GM18909 (cell line): ENCODE data around the gene SRC.

Experiments
- ATAC-seq: cut with Tn5 transposase; IDR thresholded peaks from one replicate; pipeline ENCODE4 v1.9.1; 2021; ENCODE audit warnings: mild to moderate bottlenecking; ENCODE audit not compliant: unreplicated experiment, poor library complexity

SRC gene

DNA sequence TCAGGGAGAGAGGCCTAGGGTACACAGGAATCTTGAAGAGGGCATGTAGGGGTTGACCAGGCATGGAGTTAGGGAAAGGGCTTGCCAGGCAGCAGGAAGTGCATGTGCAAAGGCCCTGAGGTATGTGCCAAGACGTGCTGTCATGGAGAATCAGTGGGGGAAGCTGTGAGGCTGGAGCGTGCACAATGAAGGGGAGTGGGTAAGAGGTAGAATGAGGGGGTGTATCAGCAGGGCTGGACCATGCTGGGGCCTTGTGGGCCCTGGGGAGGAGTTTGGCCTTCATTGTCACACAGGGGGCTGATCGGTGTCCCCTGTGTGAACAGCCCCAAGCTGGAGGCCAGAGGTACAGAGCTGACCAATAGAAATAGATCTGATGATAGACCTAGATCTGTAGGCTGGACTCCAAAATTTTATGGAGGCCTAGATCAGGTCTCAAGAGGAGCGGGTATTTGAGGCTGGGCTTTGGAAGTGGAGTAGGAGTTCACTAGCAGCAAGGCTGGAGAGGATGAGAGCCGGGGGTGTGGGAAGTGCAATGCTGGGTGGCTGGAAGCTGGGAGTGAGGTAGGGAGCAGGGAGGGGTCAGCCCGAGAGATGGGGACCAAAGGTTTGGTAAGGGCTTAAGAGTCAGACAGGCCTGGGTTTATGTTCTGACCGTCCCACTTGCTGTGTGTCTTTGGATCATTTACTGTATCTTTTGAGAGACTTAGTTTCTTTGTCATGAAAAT, 3.0 kb downstream of the SRC start:
- ATAC-seq, result no peak

DNA sequence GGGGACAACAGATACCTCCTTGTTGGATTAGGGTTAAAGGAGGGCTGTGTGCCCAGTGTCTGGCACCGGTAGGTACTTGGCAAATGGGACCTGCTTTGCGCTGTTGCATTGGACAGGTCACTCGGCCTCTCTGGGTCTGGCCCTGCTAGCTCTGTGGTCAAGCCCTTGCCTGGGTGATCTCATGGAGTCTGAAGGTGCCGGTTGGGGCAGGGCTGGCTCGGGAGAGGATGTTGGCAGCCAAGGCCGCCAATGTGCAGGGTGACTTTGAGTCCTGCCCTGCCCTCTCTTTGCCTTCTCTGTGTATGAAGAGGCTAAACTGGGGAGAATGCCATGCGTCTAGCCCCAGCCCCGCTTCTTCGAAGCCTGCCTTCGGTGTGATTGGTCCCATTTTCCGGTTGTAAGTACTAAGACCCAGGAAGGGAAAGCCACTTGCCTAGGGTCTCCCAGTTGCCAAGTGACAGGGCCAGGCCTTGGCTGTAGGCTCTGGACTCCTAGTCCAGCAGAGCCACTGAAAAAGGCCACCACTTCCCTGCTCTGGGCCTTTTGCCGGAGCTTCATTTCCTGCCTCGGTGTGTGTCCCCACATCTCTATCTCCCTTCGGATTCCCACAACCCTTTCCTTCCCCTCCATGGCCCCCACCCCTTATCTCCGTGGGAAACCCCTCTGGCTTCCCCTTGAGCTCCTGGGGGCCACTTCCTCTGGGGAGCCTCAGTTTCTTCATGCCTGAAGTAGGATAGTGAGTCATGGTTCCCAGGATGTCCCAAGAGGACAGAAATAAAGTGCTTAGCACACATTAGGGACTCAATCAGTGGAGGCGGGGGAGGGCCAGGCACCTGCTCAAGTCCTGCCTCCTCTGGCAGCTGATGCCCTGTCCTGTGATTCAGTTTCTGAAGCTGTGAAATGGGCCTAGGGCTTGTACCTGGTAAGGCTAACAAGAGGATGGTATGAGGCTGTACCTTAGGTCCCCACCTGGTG, 3.9 kb downstream of the SRC start:
- ATAC-seq, result no peak

DNA sequence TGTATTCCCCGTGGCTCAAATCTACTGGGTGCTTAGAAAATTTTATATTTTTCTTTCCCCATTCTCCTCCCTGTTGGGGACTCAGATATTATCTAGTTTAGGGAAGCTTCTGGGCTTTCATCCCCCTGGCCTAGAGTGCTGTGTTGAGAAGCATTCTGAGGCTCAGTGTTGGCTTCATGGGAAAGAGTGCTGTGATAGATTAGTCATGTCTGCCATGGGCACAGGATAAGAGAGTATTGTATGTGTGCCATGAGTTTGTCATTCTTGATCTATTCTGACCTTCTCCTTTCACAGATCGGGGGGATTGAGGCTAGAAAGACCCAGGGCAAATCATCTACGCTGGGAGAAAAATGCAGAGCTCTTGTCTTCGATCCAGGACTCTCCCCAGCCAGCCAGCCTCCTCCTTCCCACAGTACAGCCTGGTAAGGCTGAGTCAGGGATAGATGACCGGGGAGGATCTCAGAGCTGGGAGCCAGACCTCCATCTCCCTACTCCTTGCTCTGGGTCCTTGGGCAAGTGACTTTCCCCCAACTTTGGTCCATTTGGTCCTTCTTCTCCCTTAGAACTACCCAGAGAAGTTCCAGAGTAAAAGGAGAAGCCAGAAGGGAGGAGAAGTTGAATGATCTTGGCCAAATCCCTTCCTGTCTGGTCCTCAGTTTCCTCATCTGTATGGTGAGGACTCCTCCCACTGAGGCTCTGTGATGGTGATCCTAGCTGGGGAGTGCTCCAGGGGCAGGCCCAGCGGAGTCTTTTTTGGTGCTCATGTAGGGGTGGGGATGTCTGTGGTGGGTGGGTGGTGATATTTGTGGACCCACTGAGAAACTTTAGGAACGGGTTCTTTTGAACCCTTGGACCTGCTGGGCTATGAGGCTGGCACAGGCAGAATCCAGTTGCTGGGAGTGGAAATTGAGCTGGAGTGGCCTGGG, 5.0 kb downstream of the SRC start:
- no peak for ATAC-seq

DNA sequence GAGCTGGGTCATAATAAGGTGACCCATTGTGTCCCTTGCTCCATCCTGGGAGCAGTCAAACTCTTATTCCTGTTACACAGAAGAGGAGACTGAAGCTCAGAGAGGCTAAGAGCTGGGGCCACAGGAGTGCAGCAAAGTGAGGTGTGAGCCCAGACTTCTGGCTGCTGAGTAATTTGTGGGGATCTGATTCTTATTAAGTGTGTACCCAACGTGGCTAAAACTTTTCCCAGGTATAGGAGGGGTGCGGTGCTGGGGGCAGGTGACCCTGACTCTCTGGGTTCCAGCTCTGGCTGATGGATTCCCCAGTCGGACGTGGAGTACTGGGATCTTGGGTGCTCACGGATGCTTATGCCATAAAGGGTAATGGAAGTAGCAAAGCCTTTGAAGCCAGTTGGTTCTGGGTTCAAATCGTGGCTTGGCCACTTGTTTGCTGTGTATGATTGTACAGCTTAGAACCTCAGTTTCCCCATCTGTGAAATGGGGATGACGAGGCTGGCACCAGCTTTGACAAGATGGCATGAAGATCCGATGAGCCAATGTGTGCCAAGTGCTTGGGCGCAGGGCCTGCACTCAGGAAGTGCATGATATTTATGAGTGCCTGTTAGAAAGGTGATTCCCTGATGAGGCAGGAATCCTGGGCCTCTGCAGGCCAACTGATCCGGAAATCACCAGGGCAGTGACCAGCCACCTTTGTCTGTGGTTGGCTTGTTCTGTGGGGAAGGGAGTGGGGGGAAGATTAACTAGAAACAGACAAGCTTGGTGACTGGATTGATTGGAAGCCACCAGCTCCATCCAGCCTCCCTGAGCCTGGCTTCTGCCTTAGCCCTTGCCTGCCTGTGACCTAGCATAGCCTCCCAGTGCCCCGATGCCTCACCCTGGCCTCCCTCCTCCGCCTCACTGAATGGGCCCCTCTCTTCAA, 6.0 kb downstream of the SRC start:
- no peak for ATAC-seq

DNA sequence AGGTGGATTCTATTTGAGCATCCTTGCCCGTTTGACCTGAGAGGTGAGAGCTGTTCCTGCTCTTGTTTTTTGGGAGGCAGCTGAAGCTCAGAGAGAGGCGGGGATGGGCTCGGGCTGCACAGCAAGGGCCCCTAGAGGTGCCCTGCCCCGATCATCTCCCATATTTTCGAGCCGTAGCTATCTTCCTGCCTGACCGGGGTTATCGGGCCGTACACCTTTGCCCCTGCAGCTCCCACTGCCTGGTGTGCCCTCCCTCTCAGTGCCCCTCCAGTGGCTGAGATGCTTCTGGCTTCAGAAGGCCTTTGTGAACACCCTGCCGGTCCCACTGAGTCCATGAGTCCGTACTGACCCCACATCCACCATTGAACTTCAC, 6.7 kb downstream of the SRC start:
- ATAC-seq, result no peak

DNA sequence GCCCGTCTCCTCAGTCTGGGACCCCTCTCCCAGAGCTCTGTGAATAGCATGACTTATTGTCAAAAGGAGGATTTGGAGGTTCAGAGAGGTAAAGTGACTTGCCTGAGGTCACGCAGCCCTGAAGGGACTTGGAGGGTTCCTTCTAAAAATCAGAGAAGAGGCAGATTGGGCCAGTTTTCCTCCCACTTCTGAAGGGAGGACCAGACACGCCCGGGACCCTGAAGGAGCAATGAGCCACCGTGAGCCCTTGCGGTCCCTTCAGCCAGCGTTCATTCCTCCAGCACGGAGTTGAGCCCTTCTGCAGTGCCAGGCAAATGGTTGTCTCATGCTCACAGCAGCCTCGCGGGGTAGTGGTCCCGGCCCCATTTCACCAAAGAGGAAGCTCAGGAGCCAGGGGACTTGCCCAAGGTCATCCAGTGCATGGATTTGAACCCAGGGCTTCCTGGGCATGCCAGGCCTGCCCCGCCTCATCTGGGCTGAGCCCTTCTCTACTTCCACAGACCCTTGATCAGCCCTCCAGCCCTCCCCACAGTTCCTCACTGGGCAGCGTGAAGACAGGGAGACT, 7.4 kb downstream of the SRC start:
- ATAC-seq, result no peak

DNA sequence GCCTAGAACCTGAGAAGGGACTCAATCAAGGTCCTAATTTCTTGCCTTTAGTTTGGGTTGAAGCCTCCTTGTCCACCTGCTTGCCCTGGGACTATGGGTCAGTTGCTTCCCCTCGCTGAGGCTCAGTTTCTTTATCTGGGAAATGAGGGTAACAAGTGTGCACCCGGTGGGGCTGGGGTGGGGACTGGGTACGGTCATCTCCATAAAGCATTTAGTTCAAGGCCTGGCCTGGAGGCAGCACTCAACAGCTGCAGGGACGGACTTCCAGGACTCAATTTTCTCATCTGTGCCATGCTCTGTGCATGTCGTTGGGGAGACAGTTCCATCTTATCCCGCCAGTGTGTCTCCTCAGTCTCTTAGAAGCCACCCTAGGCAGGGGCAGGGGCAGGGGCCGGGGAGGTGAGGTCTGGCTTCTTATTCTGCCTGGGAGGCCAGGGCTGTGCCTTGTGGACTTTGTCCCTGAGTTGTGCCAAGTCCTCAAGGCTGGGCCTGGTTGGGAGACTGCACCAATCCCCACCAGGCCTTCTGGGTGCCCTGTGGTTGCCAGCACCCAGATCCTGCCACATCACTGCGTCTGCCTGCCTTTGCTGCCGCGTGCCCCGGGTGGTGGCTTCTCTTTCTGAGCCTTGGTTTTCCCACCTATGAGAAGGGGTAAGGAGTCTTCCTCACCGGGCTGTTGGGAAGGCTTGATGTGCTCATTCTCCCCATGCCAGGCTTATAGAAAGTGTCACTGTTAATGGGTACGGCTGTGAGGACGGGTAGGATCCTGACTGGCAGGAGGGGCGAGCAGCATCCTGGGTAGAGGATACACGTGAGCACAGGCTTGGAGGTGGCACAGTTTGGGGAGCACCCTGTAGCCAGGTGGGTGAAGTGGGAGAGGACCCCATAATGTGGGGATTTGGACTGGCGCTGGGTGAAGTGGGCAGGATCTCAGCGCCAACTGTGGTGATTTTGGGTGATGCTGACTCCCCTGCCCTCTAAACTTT, 8.6 kb downstream of the SRC start:
- ATAC-seq, result no peak

DNA sequence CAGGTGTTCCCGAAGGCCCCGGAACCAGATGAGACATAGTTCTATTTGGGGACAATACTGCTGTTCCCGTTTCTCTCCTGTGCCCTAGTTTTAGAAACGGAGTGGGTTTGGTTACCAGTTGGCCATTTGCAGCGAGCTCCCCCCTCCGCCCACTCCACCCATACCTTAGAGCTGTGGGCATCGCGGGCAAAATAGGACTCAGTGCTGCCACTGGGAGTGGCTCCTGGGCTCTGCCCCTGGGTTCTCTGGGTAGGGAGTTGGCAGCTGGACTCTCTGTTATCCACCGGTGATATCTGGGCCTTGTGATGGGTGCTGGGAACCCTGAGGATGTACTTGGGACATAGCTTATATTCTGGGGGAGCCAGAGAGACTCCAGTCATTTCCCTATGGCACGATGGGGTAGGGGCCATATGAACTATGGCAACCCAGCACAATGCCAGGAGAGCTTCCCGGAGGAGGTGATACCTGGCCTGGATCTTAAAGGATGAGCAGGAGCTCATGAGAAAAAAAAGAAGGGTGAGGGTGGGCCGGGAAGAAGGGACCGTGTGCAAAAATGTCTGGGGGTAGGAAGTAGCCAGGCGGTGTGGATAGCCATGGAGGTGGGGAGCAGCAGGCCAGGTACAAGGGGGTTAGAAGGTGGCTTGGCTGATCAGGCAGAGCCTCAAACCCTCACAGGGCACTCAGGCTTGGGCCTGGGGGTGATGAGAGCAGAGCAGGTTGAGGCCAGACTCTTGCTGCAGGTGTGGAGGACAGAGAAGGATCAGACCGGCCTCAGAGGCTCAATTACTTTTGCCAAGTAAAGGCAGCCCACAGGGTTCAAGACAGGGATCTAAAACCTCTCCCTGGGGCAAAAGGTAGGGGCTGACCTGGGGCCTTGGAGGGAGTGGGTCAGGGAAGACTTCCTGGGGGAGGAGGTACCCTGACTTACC, 9.6 kb downstream of the SRC start:
- ATAC-seq, result no peak

DNA sequence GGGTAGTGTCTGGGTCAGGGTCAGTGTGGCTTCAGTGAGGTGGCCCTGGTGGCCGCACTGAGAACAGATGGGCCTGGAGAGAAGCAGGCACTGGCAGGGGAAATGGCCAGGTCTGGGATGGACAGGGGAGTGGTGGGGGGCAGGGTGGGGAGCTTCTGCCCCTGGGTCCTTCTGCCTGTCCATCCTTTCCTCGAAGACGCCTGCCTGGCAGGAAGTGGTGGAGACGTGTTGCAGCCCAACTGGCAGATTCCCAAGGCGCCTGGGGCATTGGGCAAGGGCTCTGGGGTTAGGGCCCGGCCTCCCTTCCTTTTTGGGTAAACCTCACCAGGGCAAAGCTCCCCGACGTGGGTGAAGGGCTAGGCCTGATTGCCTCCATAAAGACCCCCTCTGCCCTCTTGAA, 10.4 kb downstream of the SRC start:
- no peak for ATAC-seq

DNA sequence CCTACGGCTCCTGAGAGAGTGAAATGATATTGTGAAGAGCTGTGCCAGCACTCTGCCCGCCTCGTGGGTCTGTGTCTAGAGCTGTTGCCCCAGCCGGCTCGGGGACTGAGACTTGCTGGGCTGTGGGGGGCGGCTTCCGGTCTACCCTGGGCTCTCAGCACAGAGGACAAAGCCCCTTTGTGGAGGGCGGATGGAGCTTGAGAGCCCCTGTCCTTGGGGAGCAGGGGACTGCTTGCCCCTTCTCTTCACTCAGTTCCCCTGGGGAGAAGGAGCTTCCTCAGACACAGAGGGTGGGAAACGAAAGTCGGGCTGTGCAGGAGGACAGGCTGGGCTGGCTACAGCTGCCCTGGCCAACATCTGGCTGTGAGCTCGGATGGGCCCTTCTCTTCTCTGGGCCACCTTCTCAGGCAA, 11.0 kb downstream of the SRC start:
- ATAC-seq, result no peak

DNA sequence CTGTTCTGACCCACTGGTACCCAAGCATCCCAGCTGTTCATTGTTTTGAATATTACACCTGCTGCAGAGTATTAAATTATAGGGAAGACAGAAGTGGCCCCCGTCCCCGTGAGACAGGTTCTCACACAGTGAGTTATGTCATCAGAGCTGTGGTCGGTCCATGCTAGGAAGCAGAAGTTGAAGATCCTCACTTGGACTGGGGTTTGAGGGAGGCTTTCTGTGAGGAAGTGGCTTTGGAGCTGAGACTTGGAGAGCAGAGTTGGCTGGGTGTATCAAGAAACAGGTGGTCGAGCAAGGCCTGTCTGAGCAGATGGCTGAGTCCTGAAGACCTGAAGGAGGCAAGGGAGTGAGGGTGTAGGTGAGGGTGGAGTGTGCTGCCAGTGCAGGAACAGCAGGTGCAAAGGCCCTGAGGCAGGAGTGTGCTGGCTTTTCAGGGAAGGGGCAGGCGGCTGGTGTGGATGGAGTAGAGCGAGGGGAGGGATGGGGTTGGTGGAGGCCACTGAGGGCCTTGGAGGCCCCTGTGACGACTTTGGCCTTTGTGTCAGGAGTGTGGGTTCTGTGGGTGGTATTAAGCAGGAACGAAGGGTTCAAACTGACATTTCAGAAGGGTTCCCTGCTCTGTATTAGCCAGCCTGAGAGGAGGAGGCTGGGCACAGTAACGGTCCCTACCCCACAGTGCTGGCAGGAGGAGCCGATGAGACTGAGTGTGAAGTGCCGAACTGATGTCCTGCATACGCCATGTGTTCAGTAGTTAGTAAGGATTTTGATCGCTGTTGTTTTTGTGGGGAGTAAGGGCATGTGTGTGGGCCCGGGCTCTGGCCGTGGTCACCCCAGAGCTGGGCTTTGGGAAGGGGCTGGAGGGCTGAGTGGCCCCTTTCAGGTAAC, 11.8 kb downstream of the SRC start:
- ATAC-seq, result no peak

DNA sequence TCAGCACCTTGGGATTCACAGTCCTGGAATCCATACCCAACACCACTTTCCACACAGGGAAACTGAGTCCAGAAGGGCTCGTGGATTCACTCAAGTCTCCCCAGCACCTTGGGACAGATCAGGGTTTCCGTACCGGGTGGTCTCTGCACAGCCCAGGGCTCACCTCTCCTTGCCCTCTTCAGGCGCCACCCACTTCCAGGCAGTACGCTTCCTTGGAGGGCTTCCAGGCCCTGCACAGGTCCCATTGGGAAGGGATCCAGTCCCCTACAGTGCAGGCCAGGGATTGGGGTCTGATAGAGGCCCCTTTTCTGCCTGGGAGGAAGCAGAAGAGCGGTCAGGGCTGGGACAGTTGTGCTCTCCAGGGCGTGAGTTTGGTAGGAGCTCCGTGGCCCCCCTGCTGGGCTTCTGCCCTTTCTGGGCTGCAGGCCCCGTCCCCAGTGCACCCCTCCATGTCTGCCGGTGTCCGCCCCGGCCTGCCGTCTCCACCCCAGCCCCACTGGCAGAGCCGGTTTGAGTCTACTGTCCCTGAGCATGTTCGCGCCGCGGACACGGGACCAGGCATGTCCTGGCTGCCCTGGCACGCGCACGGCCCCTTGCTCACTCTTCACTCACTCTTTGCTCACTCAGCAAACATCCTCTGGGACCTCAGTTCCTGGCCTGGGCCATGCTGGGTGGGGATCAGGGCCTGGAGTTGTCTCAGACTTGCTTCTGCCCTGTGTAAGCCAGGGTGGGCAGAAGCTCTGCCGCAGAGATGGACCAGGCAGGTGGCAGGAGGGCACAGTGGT, 12.6 kb downstream of the SRC start:
- ATAC-seq, result no peak

DNA sequence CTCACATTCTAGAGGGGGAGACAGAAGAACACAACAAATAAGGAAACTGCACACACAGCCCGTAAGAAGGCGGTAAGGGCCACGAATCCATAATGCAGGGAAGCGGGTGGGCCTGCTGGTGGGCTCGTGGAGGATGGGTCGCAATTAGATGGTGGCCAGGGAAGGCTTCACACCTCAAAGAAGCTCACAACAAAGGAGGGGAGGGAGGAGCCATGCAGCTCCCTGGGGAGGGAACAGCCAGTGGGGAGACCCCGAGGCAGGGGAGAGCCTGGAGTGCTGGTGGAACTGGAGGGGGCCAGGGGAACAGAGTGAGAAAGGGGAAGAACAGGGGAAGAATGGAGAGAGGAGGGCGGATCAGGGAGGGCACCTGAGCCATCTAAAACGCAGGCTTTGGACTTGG, 13.4 kb downstream of the SRC start:
- ATAC-seq, result no peak

DNA sequence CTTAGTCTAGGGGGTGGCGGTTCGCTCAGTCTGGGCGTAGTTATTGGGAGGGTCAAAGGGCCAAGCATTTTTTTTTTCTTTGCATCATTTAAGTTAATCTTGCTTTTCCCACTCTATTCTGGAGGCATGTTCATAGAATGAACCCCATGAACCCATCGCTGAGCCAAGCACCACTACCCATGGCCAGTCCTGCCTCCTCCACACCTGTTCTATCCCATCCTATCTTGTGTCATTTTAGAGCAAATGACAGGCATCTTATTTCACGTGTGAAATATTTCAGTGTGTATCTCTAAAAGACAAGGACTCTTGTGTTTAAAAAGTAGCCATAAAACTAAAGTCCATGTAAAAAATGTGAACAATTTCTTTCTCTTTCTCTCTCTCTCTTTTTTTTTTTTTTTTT, 13.9 kb downstream of the SRC start:
- no peak for ATAC-seq

DNA sequence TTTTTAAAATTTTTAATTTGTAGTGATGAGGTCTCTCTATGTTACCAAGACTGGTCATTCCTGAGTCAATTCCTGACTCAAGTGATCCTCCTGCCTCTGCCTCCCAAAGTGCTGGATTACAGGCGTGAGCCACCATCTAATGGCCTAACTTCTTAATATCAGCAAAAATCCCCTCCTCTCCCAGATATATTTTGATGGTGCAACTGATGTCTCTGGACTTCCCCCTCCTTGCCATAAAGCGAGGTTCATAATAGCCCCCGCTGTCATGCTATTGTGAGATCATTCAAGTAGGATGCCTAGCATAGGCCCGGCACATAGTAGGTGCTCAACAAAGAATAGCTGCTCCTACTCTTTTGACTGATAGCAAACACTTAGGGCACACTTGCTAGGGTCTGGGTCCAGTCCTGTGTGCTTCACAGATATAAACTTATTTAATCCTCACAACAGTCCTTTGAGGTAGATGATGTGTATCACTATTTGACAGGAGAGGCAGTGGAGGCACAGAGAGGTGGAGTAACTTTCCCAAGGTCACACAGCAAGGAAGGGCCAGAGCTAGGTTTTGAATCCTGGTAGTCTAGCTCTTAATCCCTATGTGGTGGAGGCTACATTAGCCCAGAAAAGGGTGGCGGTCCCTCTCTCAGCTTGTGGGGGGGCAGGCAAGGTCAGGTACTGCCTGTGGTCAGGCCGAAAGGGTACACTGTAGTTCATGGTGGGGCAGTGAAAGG, 14.6 kb downstream of the SRC start:
- no peak for ATAC-seq
